ENCODE data around the gene KRT8. TPM values are rescaled to one million over a fixed set of nuclear protein-coding genes. Genes with fewer than 3 reads are reported as not detected.
A peak's percentile ranks its signal among the peaks of the same experiment; 100 is the strongest.

Gene KRT8
- 57.0 and 74.7 TPM in 2 replicates for total RNA-seq

DNA sequence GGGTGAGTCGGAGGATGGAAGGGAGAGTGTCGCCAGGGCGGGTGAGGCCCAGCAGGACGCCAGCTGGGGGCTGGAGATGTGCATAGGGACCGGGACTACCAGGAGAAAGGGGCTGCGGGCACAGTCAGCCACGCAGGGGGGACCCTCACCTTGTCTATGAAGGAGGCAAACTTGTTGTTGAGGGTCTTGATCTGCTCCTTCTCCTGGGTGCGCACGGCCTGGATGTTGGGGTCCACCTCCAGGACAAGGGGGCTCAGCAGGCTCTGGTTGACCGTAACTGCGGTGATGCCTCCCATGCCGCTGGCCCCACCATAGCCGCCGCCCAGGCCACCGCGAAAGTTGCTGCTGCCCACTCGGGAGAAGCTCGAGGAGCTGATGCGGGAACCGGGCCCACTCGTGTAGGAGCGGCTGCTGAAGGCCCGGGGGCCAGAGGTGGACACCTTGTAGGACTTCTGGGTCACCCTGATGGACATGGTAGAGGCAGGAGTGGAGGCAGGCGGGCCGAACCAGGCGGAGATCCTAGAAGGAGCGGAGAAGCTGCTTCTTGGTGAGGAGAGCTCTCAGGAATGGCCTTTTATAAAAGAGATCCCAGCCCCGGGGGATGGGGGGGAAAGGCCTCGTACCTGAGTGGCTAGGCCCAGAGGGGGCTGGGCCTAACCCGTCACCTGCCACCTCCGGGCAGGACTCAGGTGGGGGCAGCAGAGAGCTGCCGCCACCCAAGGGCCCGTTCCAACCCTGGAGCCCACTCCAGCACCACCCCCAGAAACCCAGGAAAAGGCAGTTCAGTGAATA is at the start of gene KRT8:
Gene KRT8 (minus strand): TSS at position 568 of the 792 bp plus-strand sequence. CDS start 95 bp downstream, at position 473.
- H3K4me3 ChIP-seq (ENCODE audit: low read depth, low read length) = peak within 1 kb of the TSS; percentile 59
- DNase-seq (ENCODE audit: low read depth) = peak; percentile 71
- TF ChIP-seq, protein P1, sequence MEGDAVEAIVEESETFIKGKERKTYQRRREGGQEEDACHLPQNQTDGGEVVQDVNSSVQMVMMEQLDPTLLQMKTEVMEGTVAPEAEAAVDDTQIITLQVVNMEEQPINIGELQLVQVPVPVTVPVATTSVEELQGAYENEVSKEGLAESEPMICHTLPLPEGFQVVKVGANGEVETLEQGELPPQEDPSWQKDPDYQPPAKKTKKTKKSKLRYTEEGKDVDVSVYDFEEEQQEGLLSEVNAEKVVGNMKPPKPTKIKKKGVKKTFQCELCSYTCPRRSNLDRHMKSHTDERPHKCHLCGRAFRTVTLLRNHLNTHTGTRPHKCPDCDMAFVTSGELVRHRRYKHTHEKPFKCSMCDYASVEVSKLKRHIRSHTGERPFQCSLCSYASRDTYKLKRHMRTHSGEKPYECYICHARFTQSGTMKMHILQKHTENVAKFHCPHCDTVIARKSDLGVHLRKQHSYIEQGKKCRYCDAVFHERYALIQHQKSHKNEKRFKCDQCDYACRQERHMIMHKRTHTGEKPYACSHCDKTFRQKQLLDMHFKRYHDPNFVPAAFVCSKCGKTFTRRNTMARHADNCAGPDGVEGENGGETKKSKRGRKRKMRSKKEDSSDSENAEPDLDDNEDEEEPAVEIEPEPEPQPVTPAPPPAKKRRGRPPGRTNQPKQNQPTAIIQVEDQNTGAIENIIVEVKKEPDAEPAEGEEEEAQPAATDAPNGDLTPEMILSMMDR (IDR thresholded peaks at IDR 0.05; ENCODE audit: insufficient read depth, low read depth, low read length) = peak; percentile 36

DNA sequence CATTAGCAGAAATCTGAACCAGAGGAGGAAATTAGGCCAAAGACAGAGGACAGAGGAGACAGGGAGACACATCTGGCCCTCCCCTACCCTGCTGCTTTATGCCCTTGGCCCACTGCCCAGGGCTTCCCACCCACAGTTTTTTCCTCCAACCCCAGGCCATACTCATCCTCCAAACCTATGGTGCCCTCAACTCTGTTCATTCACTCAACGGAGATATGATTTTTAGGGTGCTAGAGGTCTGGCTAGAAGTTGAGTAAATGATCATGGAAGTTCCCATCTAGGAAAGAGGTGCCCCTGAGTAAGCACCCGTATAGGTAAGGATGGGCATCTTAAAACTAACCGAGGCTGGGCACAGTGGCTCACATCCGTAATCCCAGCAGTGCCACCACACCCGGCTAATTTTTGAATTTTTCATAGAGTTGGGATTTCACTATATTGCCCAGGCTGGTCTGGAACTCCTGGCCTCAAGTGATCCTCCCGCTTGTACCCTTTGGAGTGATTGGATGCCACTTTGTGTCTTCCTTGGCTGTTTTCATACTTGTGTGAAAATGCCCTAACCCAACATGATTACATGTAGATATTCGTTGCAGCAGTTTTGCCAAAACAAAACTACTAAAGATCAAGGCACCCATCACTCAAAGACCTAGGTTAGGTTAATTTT is 48.4 kb upstream of the KRT8 start:
- no peak for DNase-seq (ENCODE audit: low read depth)
- TF ChIP-seq, protein P1 (IDR thresholded peaks at IDR 0.05; ENCODE audit: insufficient read depth, low read depth, low read length) = no peak
- H3K4me3 ChIP-seq (ENCODE audit: low read depth, low read length) = no peak overlapping the region

DNA sequence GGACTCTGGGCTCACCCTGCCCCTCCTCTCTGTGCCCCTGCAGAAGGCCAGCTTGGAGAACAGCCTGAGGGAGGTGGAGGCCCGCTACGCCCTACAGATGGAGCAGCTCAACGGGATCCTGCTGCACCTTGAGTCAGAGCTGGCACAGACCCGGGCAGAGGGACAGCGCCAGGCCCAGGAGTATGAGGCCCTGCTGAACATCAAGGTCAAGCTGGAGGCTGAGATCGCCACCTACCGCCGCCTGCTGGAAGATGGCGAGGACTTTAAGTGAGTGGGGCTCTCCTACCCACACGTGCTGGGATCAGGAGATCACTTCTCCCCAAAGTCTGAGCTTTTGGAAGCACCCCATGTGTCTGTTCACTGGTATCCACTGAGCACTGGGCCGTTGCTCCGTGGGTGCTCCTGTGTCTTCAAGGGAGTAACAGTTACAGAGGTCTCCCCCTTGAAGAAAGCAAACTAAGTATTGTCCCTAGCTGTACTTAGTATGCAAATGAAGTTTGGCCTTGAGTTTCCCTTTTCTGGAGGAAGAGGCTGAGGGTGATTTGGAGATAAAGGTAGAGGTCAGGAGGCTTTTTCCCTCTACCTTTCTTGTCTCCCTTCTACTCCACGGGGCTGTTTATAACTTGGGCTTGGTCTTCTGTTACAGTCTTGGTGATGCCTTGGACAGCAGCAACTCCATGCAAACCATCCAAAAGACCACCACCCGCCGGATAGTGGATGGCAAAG is 47.4 kb upstream of the KRT8 start:
- H3K4me3 ChIP-seq (ENCODE audit: low read depth, low read length) = peak overlapping the region; percentile 98
- no peak for DNase-seq (ENCODE audit: low read depth)
- TF ChIP-seq, protein P1 (IDR thresholded peaks at IDR 0.05; ENCODE audit: insufficient read depth, low read depth, low read length) = peak; percentile 39

DNA sequence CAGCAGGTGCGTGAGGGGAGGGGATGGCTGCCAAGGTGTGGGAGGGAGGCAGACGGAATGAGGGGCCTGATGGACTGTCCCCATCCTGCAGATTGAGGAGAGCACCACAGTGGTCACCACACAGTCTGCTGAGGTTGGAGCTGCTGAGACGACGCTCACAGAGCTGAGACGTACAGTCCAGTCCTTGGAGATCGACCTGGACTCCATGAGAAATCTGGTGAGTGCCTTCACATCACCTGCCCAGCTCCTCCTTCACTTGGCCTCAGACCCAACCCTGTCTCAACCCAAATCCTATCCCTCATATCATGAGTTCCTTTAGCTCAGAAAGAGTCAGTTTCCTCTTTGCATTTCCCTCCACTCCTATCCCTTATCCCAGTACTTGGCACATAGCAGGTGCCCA is 46.8 kb upstream of the KRT8 start:
- TF ChIP-seq, protein P1 (IDR thresholded peaks at IDR 0.05; ENCODE audit: insufficient read depth, low read depth, low read length) = no peak
- DNase-seq (ENCODE audit: low read depth) = no peak
- H3K4me3 ChIP-seq (ENCODE audit: low read depth, low read length) = peak overlapping the region; percentile 98

DNA sequence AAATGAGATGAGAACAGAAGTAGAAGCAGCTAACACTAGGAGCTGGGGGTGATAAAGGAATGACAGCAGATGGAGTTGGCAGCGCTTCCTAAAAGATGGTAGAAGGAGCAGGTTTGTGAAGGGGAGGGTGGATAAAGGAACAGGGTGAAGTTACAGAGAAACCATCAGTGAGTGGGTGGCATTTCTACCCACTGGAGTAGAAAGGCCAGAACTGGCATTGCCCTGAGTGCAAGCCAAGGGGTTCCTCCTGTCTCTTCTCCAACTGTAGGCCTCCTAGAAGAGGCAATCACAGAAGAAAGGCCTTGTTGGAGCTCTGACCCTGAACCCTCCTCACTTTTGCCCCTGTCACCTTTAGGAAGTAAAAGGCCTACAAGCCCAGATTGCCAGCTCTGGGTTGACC is 46.2 kb upstream of the KRT8 start:
- DNase-seq (ENCODE audit: low read depth) = no peak
- TF ChIP-seq, protein P1 (IDR thresholded peaks at IDR 0.05; ENCODE audit: insufficient read depth, low read depth, low read length) = no peak
- H3K4me3 ChIP-seq (ENCODE audit: low read depth, low read length) = peak overlapping the region; percentile 98

DNA sequence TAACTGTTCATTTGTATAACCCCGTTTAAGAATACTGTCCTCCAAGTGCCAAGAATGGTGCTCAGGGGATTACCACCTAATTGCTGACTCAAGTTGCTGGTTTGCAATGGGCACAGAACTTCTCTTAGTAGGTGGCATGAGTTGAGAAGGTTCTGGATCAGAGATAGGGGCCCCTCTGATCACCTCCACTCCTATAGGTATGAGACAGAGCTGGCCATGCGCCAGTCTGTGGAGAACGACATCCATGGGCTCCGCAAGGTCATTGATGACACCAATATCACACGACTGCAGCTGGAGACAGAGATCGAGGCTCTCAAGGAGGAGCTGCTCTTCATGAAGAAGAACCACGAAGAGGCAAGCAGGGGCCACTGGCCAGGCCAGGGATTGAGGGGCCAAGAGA is 45.7 kb upstream of the KRT8 start:
- peak overlapping the region; percentile 98 for H3K4me3 ChIP-seq (ENCODE audit: low read depth, low read length)
- DNase-seq (ENCODE audit: low read depth) = no peak
- TF ChIP-seq, protein P1 (IDR thresholded peaks at IDR 0.05; ENCODE audit: insufficient read depth, low read depth, low read length) = no peak
